Measurements from ENCODE around the gene FLRT1. TPM values are rescaled to one million over a fixed set of nuclear protein-coding genes. Genes with fewer than 3 reads are reported as not detected.

FLRT1 gene
- total RNA-seq, 4 donors from 2014 or later = 0.08 to 0.62 (median 0.15) TPM; not detected in 1

GRCh38 chr11:64069401-64070313 lies 33.9 kb downstream of the FLRT1 start:
- intact Hi-C loops (cut with DNase I; ENCODE audit: low total_unique reads) = no loop called here
- WGBS, 2 donors = 79 to 90% methylated on average over 21 of the region's 23 CpGs
- TF ChIP-seq POLR2A (IDR thresholded peaks at IDR 0.05) (no peak), CTCF (IDR thresholded peaks at IDR 0.05) (no peak)
- no peak overlapping the region for H3K4me3 ChIP-seq (ENCODE audit: low read depth, poor library complexity, severe bottlenecking)
- DNase-seq (ENCODE audit: low spot score in 2 of 2) = no peak

GRCh38 chr11:64070314-64070681 lies 34.6 kb downstream of the FLRT1 start:
- intact Hi-C loops (cut with DNase I; ENCODE audit: low total_unique reads) = no loop called here
- TF ChIP-seq CTCF (IDR thresholded peaks at IDR 0.05) (no peak), POLR2A (IDR thresholded peaks at IDR 0.05) (no peak)
- no peak for DNase-seq (ENCODE audit: low spot score in 2 of 2)
- H3K4me3 ChIP-seq (ENCODE audit: low read depth, poor library complexity, severe bottlenecking) = no peak overlapping the region
- 75 to 80% methylated on average over 12 of the region's 12 CpGs for WGBS, 2 donors

GRCh38 chr11:64071849-64072248 lies 36.1 kb downstream of the FLRT1 start:
- 84 to 85% methylated on average over 14 to 19 of the region's 20 CpGs for WGBS, 2 donors
- intact Hi-C loops (cut with DNase I; ENCODE audit: low total_unique reads) = no loop called here

GRCh38 chr11:64072403-64072802 lies 36.7 kb downstream of the FLRT1 start:
- WGBS, 2 donors = 85% methylated on average over 8 of the region's 8 CpGs
- H3K4me3 ChIP-seq (ENCODE audit: low read depth, poor library complexity, severe bottlenecking) = no peak overlapping the region
- TF ChIP-seq CTCF (IDR thresholded peaks at IDR 0.05) = no peak
- TF ChIP-seq POLR2A (IDR thresholded peaks at IDR 0.05) = no peak
- no peak for DNase-seq (ENCODE audit: low spot score in 2 of 2)
- intact Hi-C loops (cut with DNase I; ENCODE audit: low total_unique reads) = no loop called here

More at GRCh38 chr11:64071849-64072248, 36.1 kb downstream of the FLRT1 start:
- no peak for DNase-seq (ENCODE audit: low spot score in 2 of 2)
- H3K4me3 ChIP-seq (ENCODE audit: low read depth, poor library complexity, severe bottlenecking) = no peak overlapping the region
- no peak for TF ChIP-seq POLR2A (IDR thresholded peaks at IDR 0.05)
- no peak for TF ChIP-seq CTCF (IDR thresholded peaks at IDR 0.05)

- no peak for DNase-seq (ENCODE audit: low spot score in 2 of 2)
- TF ChIP-seq POLR2A (IDR thresholded peaks at IDR 0.05) (no peak), CTCF (IDR thresholded peaks at IDR 0.05) (no peak)
- intact Hi-C loops (cut with DNase I; ENCODE audit: low total_unique reads) = no loop called here
- WGBS, 2 donors = 84 to 85% methylated on average over 9 of the region's 9 CpGs
- H3K4me3 ChIP-seq (ENCODE audit: low read depth, poor library complexity, severe bottlenecking) = no peak overlapping the region
Observed at GRCh38 chr11:64072871-64073270, 37.1 kb downstream of the FLRT1 start.

Measured in lower leg skin (tissue), 4 donors.